ENCODE data around the gene ACSL3.

Gene ACSL3

GRCh38 chr2:222968550-222969155 is 107.8 kb downstream of the ACSL3 start:
- Histone ChIP-seq H3K4me2 (ENCODE audit: low read length) (no peak overlapping the region), H3K4me3 (ENCODE audit: low read length) (no peak overlapping the region), H3K27ac (ENCODE audit: low read depth, low read length) (no peak overlapping the region), H3K9me3 (ENCODE audit: control insufficient read depth, insufficient read depth, low read length) (no peaks in the 10 kb centered on the region), H3K36me3 (ENCODE audit: control insufficient read depth, low read length) (no peaks in the 10 kb centered on the region), H4K20me1 (ENCODE audit: control insufficient read depth, insufficient read depth, low read depth, low read length) (no peaks in the 10 kb centered on the region), H3K27me3 (ENCODE audit: control insufficient read depth, low read length) (peaks cover 31% of the 10 kb centered on the region), H3F3A (ENCODE audit: control insufficient read depth, insufficient read depth) (no peaks in the 10 kb centered on the region), H3K9me2 (replicated peaks; ENCODE audit: control insufficient read depth, low read length) (no peaks in the 10 kb centered on the region), H3K79me2 (ENCODE audit: control insufficient read depth, low read length) (no peaks in the 10 kb centered on the region), H3K4me1 (ENCODE audit: control insufficient read depth, low read length) (no peaks in the 10 kb centered on the region)
- TF ChIP-seq EZH2phosphoT487 (IDR thresholded peaks at IDR 0.05; ENCODE audit: borderline replicate concordance, low read length) (no peak), CTCF (IDR thresholded peaks at IDR 0.05; ENCODE audit: low read depth, low read length, poor library complexity, severe bottlenecking) (no peak)

GRCh38 chr2:222969491-222969890 is 108.7 kb downstream of the ACSL3 start:
- no peaks in the 10 kb centered on the region for H3F3A ChIP-seq (ENCODE audit: control insufficient read depth, insufficient read depth)
- no peaks in the 10 kb centered on the region for H3K36me3 ChIP-seq (ENCODE audit: control insufficient read depth, low read length)
- no peaks in the 10 kb centered on the region for H3K9me3 ChIP-seq (ENCODE audit: control insufficient read depth, insufficient read depth, low read length)
- peaks cover 31% of the 10 kb centered on the region for H3K27me3 ChIP-seq (ENCODE audit: control insufficient read depth, low read length)
- H4K20me1 ChIP-seq (ENCODE audit: control insufficient read depth, insufficient read depth, low read depth, low read length), result no peaks in the 10 kb centered on the region
- H3K79me2 ChIP-seq (ENCODE audit: control insufficient read depth, low read length), result no peaks in the 10 kb centered on the region
- no peak for TF ChIP-seq EZH2phosphoT487 (IDR thresholded peaks at IDR 0.05; ENCODE audit: borderline replicate concordance, low read length)
- TF ChIP-seq CTCF (IDR thresholded peaks at IDR 0.05; ENCODE audit: low read depth, low read length, poor library complexity, severe bottlenecking), result no peak
- H3K9me2 ChIP-seq (replicated peaks; ENCODE audit: control insufficient read depth, low read length), result no peaks in the 10 kb centered on the region
- no peak overlapping the region for H3K27ac ChIP-seq (ENCODE audit: low read depth, low read length)
- no peak overlapping the region for H3K4me2 ChIP-seq (ENCODE audit: low read length)
- H3K4me3 ChIP-seq (ENCODE audit: low read length), result no peak overlapping the region
- no peaks in the 10 kb centered on the region for H3K4me1 ChIP-seq (ENCODE audit: control insufficient read depth, low read length)

- Histone ChIP-seq H3K79me2 (ENCODE audit: control insufficient read depth, low read length) (no peaks in the 10 kb centered on the region), H3K27me3 (ENCODE audit: control insufficient read depth, low read length) (peaks cover 37% of the 10 kb centered on the region), H3K4me1 (ENCODE audit: control insufficient read depth, low read length) (no peaks in the 10 kb centered on the region), H4K20me1 (ENCODE audit: control insufficient read depth, insufficient read depth, low read depth, low read length) (no peaks in the 10 kb centered on the region), H3K27ac (ENCODE audit: low read depth, low read length) (no peak overlapping the region), H3K36me3 (ENCODE audit: control insufficient read depth, low read length) (no peaks in the 10 kb centered on the region), H3K4me3 (ENCODE audit: low read length) (no peak overlapping the region), H3K4me2 (ENCODE audit: low read length) (no peak overlapping the region), H3K9me2 (replicated peaks; ENCODE audit: control insufficient read depth, low read length) (no peaks in the 10 kb centered on the region), H3F3A (ENCODE audit: control insufficient read depth, insufficient read depth) (no peaks in the 10 kb centered on the region), H3K9me3 (ENCODE audit: control insufficient read depth, insufficient read depth, low read length) (no peaks in the 10 kb centered on the region)
- no peak for TF ChIP-seq EZH2phosphoT487 (IDR thresholded peaks at IDR 0.05; ENCODE audit: borderline replicate concordance, low read length)
These were observed 111.6 kb downstream of the ACSL3 start for GRCh38 chr2:222972420-222972819.

- Histone ChIP-seq H3K9me2 (replicated peaks; ENCODE audit: control insufficient read depth, low read length) (no peaks in the 10 kb centered on the region), H4K20me1 (ENCODE audit: control insufficient read depth, insufficient read depth, low read depth, low read length) (no peaks in the 10 kb centered on the region), H3K36me3 (ENCODE audit: control insufficient read depth, low read length) (no peaks in the 10 kb centered on the region), H3K27ac (ENCODE audit: low read depth, low read length) (no peak overlapping the region), H3K9me3 (ENCODE audit: control insufficient read depth, insufficient read depth, low read length) (no peaks in the 10 kb centered on the region), H3K79me2 (ENCODE audit: control insufficient read depth, low read length) (no peaks in the 10 kb centered on the region), H3K4me1 (ENCODE audit: control insufficient read depth, low read length) (no peaks in the 10 kb centered on the region), H3K4me2 (ENCODE audit: low read length) (no peak overlapping the region), H3F3A (ENCODE audit: control insufficient read depth, insufficient read depth) (no peaks in the 10 kb centered on the region), H3K27me3 (ENCODE audit: control insufficient read depth, low read length) (peaks cover 30% of the 10 kb centered on the region), H3K4me3 (ENCODE audit: low read length) (no peak overlapping the region)
- TF ChIP-seq EZH2phosphoT487 (IDR thresholded peaks at IDR 0.05; ENCODE audit: borderline replicate concordance, low read length), result no peak
- no peak for TF ChIP-seq CTCF (IDR thresholded peaks at IDR 0.05; ENCODE audit: low read depth, low read length, poor library complexity, severe bottlenecking)
These were observed 112.4 kb downstream of the ACSL3 start for GRCh38 chr2:222973237-222973636.

All from DOHH2 (cell line).